Hindlimb muscle (tissue), 1 donor: ENCODE data around the gene RIMBP3C. TPM values are rescaled to one million over a fixed set of nuclear protein-coding genes. Genes with fewer than 3 reads are reported as not detected.
"Not testable (repeated sequence)": the region's sequence is repeated elsewhere in the genome, so short reads cannot be mapped to it uniquely, and the experiment has no call there.

Experiments
- DNase-seq: peaks from one replicate; pipeline ENCODE4 v3.0.0-alpha.2; 2013
- polyA plus RNA-seq: library from polyadenylated mRNA; unstranded; fragments of 120-200 nt; gene quantifications from one replicate; pipeline ENCODE4 v1.2.1, GENCODE V29; 2013; ENCODE audit not compliant: insufficient read length

The RIMBP3C gene
- polyA plus RNA-seq, 1 donor = 0.41 TPM

- not testable (repeated sequence) for DNase-seq
Observed at GRCh38 chr22:21526705-21527500, 24.4 kb downstream of the RIMBP3C start.

GRCh38 chr22:21516970-21517764, 34.1 kb downstream of the RIMBP3C start:
- DNase-seq = not testable (repeated sequence)

GRCh38 chr22:21516522-21516921, 34.7 kb downstream of the RIMBP3C start:
- not testable (repeated sequence) for DNase-seq

- DNase-seq = not testable (repeated sequence)
Observed at GRCh38 chr22:21515234-21515633, 36.0 kb downstream of the RIMBP3C start.

- DNase-seq = not testable (repeated sequence)
Observed at GRCh38 chr22:21514117-21514516, 37.1 kb downstream of the RIMBP3C start.

GRCh38 chr22:21512022-21512421, 39.2 kb downstream of the RIMBP3C start:
- DNase-seq = not testable (repeated sequence)

GRCh38 chr22:21510397-21510796, 40.9 kb downstream of the RIMBP3C start:
- DNase-seq = not testable (repeated sequence)

- not testable (repeated sequence) for DNase-seq
Observed at GRCh38 chr22:21499623-21500506, 51.4 kb downstream of the RIMBP3C start.

- DNase-seq = not testable (repeated sequence)
Observed at GRCh38 chr22:21498489-21498888, 52.8 kb downstream of the RIMBP3C start.

- DNase-seq = not testable (repeated sequence)
Observed at GRCh38 chr22:21497984-21498383, 53.3 kb downstream of the RIMBP3C start.

Other genes starting within 250 kb of the RIMBP3C start
- gene RIMBP3B, start 167.7 kb downstream of the RIMBP3C start, polyA plus RNA-seq = not detected
- gene HIC2, start 134.1 kb downstream of the RIMBP3C start, polyA plus RNA-seq = 5.6 TPM
- 0.59 TPM for gene TMEM191C, start 84.1 kb downstream of the RIMBP3C start, polyA plus RNA-seq
- gene UBE2L3, start 16.3 kb upstream of the RIMBP3C start, polyA plus RNA-seq = 40.5 TPM
- 4.1 TPM for gene YDJC, start 78.6 kb upstream of the RIMBP3C start, polyA plus RNA-seq
- gene CCDC116, start 81.3 kb upstream of the RIMBP3C start, polyA plus RNA-seq = 0.45 TPM
- 7.2 TPM for gene SDF2L1, start 90.8 kb upstream of the RIMBP3C start, polyA plus RNA-seq
- 34.4 TPM for gene PPIL2, start 114.6 kb upstream of the RIMBP3C start, polyA plus RNA-seq
- 26.8 TPM for gene YPEL1, start 184.3 kb upstream of the RIMBP3C start, polyA plus RNA-seq